PC-3 (cell line): ENCODE measurements around the gene DACT2. TPM values are rescaled to one million over a fixed set of nuclear protein-coding genes. Genes with fewer than 3 reads are reported as not detected.
"Not testable (repeated sequence)": the region's sequence is repeated elsewhere in the genome, so short reads cannot be mapped to it uniquely, and the experiment has no call there.

Source experiments
- ATAC-seq: fragments of 200-7000 bp; cut with Tn5 transposase; 2 replicates; pipeline ENCODE4 v1.9.1; 2020; ENCODE audit warnings: mild to moderate bottlenecking, moderate library complexity
- BruUV-seq: library from RNA; stranded (reverse); fragments of 400-500 nt; replicated peaks from 2 replicates; lab custom pipeline; 2021; lab: Mats Ljungman, UMichigan
- CTCF ChIA-PET: fragments of 300-600 bp; sonication (Branson Sonifier 250); formaldehyde crosslinking; loops from one replicate; lab custom pipeline; 2022; ENCODE audit warnings: antibody characterized with exemption; lab: Charles Lee
- POLR2A ChIA-PET: fragments of 300-600 bp; sonication (Branson Sonifier 250); formaldehyde crosslinking; loops from one replicate; lab custom pipeline; 2022; ENCODE audit warnings: antibody characterized with exemption; ENCODE audit not compliant: unreplicated experiment; lab: Charles Lee
- DNase-seq: peaks from one replicate; pipeline ENCODE4 v3.0.0-alpha.2; 2015
- H2AFZ ChIP-seq: fragments of 300-600 bp; sonication (generic); 2 replicates; pipeline ENCODE4 v1.6.0; 2016; ENCODE audit warnings: antibody characterized with exemption, low read length
- H3F3A ChIP-seq: fragments of 300-600 bp; sonication (generic); one replicate; pipeline ENCODE4 v1.6.0; 2017; ENCODE audit warnings: antibody characterized with exemption, low read length, control low read depth, mild to moderate bottlenecking; ENCODE audit not compliant: unreplicated experiment
- H3K27ac ChIP-seq: fragments of 300-600 bp; sonication (generic); 2 replicates; pipeline ENCODE4 v1.5.1; 2016; ENCODE audit warnings: mild to moderate bottlenecking, low read length
- H3K27me3 ChIP-seq: fragments of 300-600 bp; sonication (generic); 2 replicates; pipeline ENCODE4 v1.6.1; 2016; ENCODE audit warnings: low read length, mixed read lengths
- H3K36me3 ChIP-seq: fragments of 300-600 bp; sonication (generic); 2 replicates; pipeline ENCODE4 v1.6.1; 2016; ENCODE audit warnings: low read depth, mixed run types, low read length, mixed read lengths
- H3K4me1 ChIP-seq: fragments of 300-600 bp; sonication (generic); 2 replicates; pipeline ENCODE4 v1.5.1; 2016; ENCODE audit warnings: low read length; ENCODE audit not compliant: insufficient read depth
- H3K4me2 ChIP-seq: fragments of 300-600 bp; sonication (generic); 2 replicates; pipeline ENCODE4 v1.6.0; 2016; ENCODE audit warnings: low read length
- H3K4me3 ChIP-seq: fragments of 300-600 bp; sonication (generic); 2 replicates; pipeline ENCODE4 v1.5.1; 2016; ENCODE audit warnings: mild to moderate bottlenecking, low read length, mixed read lengths
- H3K79me2 ChIP-seq: fragments of 300-600 bp; sonication (generic); 2 replicates; pipeline ENCODE4 v1.6.1; 2017; ENCODE audit warnings: low read length, mixed read lengths
- H3K9ac ChIP-seq: fragments of 300-600 bp; sonication (generic); 2 replicates; pipeline ENCODE4 v1.6.0; 2016; ENCODE audit warnings: mild to moderate bottlenecking, low read length
- H3K9me2 ChIP-seq: fragments of 300-600 bp; sonication (generic); replicated peaks from 2 replicates; pipeline ENCODE4 v1.6.1; 2016; ENCODE audit warnings: mixed run types, low read length, mixed read lengths
- H3K9me3 ChIP-seq: fragments of 300-600 bp; sonication (generic); 2 replicates; pipeline ENCODE4 v1.6.1; 2016; ENCODE audit warnings: low read length, mixed read lengths
- H4K20me1 ChIP-seq: fragments of 300-600 bp; sonication (generic); 2 replicates; pipeline ENCODE4 v1.6.1; 2016; ENCODE audit warnings: low read length, mixed read lengths
- EZH2 ChIP-seq: fragments of 300-600 bp; sonication (generic); IDR thresholded peaks from one replicate; pipeline ENCODE4 v1.6.1; 2017; ENCODE audit warnings: antibody characterized with exemption, mild to moderate bottlenecking, low read length; ENCODE audit not compliant: unreplicated experiment
- EZH2phosphoT487 ChIP-seq: fragments of 300-600 bp; sonication (generic); IDR thresholded peaks from 2 replicates; pipeline ENCODE4 v1.6.1; 2018; ENCODE audit warnings: mild to moderate bottlenecking, antibody characterized with exemption, low read length, borderline replicate concordance
- intact Hi-C: fragments of 100-400 bp; cut with micrococcal nuclease; formaldehyde crosslinking; loops from 2 replicates; pipeline ENCODE4 v1.9.0; 2023
- total RNA-seq: library from RNA; depleted of rRNA; stranded (reverse); fragments of >200 nt; gene quantifications from 2 replicates; pipeline ENCODE4 v1.2.3, GENCODE V29; 2014
- TF ChIP-seq, protein P1 (sequence below): fragments of 300-600 bp; sonication (generic); conservative IDR thresholded peaks from 2 replicates; pipeline ENCODE4 v1.5.1; 2017; ENCODE audit warnings: antibody characterized with exemption, low read depth, mild to moderate bottlenecking, low read length

Gene DACT2
- total RNA-seq, 1 experiment from 2014 or later = not detected

DNA sequence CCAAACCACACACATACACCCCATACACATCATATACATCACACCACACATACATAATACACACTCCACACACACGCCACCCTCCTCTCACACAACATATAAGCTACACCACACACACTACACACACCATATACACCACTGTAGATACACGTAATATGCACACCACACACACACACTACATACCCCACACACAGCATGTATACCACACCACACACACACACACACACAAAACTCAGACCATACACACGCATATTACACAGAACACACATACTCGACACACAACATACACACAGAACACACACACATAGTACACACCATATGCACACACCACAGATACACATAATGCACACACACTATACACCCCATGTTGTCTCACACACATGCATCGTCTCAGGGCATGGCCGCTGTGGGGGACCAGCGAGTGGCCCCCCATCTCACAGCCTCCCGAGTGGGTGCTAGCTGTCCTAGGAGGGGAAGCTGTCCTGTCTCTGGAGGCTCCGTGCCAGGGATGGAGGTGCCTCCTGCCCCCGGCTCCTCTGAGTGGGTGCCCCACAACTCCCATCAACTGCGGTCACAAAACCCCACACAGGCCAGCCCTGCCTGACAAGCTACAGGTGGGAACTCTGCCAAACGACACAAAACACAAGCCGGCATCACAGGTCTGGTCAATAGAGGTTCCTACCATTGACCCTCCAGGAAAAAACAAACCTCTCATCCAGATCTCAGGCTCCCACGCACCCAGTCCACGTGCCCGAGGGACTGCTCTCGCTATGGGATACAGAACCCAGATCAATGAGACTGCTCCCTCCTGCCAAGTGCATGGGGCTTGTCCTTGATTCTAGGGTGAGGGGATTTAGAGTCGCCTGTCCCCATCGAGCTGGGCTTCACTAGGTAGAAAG is 49.1 kb downstream of the DACT2 start:
- POLR2A ChIA-PET = no interaction called here
- CTCF ChIA-PET = no interaction called here
- no peaks in the 10 kb centered on the region for H3K9me2 ChIP-seq

DNA sequence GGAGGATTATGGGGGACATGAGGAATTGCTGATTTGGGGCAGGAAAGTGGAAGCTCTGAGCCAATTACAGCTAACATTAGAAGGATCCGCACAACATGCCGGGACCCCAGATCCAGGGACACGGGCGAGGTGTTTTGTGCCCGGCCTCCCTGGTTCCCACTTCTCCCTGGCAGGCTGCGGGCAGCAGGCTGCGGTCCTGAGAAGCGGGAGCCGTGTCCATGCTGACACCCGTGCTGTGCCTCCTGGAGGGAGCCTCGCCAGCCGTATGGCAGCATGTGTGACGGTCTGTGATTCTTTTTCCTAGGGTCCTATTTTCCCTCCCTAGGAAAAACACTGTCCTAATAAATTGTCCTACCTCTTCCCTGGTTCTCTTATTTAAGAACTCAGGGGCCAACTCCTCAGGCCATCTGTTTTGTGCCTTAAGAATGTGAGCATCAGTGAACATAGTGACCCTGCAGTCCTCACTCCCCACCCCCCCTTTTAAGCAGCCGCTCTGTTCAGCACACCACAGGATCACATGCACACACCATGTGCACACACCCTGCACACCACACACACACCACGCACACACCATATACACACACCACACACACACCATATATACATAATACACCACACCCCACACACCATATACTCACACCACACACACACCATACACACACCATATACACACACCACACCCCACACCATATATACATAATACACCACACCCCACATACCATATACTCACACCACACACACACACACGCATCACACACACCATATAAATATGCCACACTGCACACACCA is 49.9 kb downstream of the DACT2 start:
- Histone ChIP-seq H3K4me3 (no peak overlapping the region), H3F3A (no peaks in the 10 kb centered on the region), H3K27me3 (peaks cover 28% of the 10 kb centered on the region), H3K9me2 (no peaks in the 10 kb centered on the region), H2AFZ (no peak overlapping the region), H4K20me1 (no peaks in the 10 kb centered on the region), H3K4me2 (no peak overlapping the region), H3K79me2 (no peaks in the 10 kb centered on the region), H3K4me1 (no peaks in the 10 kb centered on the region), H3K36me3 (no peaks in the 10 kb centered on the region), H3K27ac (no peak overlapping the region), H3K9me3 (no peaks in the 10 kb centered on the region), H3K9ac (no peak overlapping the region)
- TF ChIP-seq EZH2 (no peak), EZH2phosphoT487 (no peak)
- DNase-seq (no peak), ATAC-seq (no peak)
- BruUV-seq = no TSS peak
- POLR2A ChIA-PET = no interaction called here
- CTCF ChIA-PET = no interaction called here
- intact Hi-C loops = no loop called here

More for the DNA sequence above, 49.1 kb downstream of the DACT2 start:
- Histone ChIP-seq H3K4me1 (no peaks in the 10 kb centered on the region), H3K9me3 (no peaks in the 10 kb centered on the region), H4K20me1 (no peaks in the 10 kb centered on the region), H3K27ac (no peak overlapping the region), H3K27me3 (peaks cover 23% of the 10 kb centered on the region), H3K4me3 (no peak overlapping the region), H3K36me3 (no peaks in the 10 kb centered on the region), H3K9ac (no peak overlapping the region), H3K4me2 (no peak overlapping the region), H3F3A (no peaks in the 10 kb centered on the region), H3K79me2 (no peaks in the 10 kb centered on the region), H2AFZ (no peak overlapping the region)
- intact Hi-C loops = no loop called here
- no TSS peak for BruUV-seq
- DNase-seq (no peak), ATAC-seq (no peak)
- TF ChIP-seq EZH2 (no peak), EZH2phosphoT487 (no peak)
- TF ChIP-seq, protein P1, sequence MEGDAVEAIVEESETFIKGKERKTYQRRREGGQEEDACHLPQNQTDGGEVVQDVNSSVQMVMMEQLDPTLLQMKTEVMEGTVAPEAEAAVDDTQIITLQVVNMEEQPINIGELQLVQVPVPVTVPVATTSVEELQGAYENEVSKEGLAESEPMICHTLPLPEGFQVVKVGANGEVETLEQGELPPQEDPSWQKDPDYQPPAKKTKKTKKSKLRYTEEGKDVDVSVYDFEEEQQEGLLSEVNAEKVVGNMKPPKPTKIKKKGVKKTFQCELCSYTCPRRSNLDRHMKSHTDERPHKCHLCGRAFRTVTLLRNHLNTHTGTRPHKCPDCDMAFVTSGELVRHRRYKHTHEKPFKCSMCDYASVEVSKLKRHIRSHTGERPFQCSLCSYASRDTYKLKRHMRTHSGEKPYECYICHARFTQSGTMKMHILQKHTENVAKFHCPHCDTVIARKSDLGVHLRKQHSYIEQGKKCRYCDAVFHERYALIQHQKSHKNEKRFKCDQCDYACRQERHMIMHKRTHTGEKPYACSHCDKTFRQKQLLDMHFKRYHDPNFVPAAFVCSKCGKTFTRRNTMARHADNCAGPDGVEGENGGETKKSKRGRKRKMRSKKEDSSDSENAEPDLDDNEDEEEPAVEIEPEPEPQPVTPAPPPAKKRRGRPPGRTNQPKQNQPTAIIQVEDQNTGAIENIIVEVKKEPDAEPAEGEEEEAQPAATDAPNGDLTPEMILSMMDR = no peak

DNA sequence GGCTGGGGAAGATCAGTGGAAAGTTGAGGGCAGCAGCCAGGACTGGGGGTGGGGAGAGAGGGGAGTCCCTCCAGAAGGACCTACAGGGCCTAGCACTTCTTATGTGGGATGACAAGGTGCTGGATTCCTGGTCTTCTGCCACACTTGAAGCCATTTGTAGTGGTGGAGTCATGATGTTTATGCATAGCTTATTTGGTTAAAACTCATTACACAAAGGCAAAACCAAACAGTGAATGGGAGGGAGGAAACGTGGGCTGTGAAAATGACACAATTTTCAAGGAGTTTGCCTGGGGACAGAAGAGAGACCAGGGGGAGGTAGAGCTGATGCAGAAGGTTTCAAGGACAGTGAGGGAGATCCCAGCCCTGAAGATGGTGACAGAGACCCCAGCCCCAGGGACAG is 50.8 kb downstream of the DACT2 start:
- ATAC-seq (no peak), DNase-seq (no peak)
- Histone ChIP-seq H3K27me3 (peaks cover 33% of the 10 kb centered on the region), H3K79me2 (no peaks in the 10 kb centered on the region), H3K4me1 (no peaks in the 10 kb centered on the region), H2AFZ (no peak overlapping the region), H3K9me3 (no peaks in the 10 kb centered on the region), H3F3A (no peaks in the 10 kb centered on the region), H3K4me3 (no peak overlapping the region), H4K20me1 (no peaks in the 10 kb centered on the region), H3K4me2 (no peak overlapping the region), H3K27ac (no peak overlapping the region), H3K9me2 (no peaks in the 10 kb centered on the region), H3K9ac (no peak overlapping the region), H3K36me3 (no peaks in the 10 kb centered on the region)
- intact Hi-C loops = no loop called here
- no TSS peak for BruUV-seq
- TF ChIP-seq EZH2phosphoT487 (no peak), EZH2 (no peak)
- TF ChIP-seq, protein P1 = no peak
- CTCF ChIA-PET = no interaction called here
- POLR2A ChIA-PET = no interaction called here

DNA sequence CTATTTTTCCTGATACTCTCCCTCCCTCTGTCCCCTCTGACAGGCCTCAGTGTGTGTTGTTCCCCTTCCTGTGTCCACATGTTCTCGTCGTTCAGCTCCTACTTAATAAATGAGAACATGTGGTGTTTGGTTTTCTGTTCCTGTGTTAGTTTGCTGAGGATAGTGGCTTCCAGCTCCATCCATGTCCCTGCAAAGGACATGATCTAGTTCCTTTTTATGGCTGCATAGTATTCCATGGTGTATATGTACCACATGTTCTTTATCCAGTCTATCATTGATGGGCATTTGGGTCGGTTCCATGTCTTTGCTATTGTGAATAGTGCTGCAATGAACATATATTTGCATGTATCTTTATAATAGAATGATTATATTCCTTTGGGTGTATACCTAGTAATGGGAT is 51.8 kb downstream of the DACT2 start:
- POLR2A ChIA-PET, H4K20me1 ChIP-seq, ATAC-seq, H3K9me3 ChIP-seq, H3K27ac ChIP-seq, H3K79me2 ChIP-seq, DNase-seq, H3F3A ChIP-seq, H3K4me2 ChIP-seq, intact Hi-C loops, H3K4me1 ChIP-seq, CTCF ChIA-PET, H2AFZ ChIP-seq, H3K4me3 ChIP-seq, BruUV-seq, H3K9ac ChIP-seq, H3K9me2 ChIP-seq, H3K36me3 ChIP-seq: not testable (repeated sequence)
- peaks cover 41% of the 10 kb centered on the region for H3K27me3 ChIP-seq
